GM23338 (cell line): ENCODE measurements around the gene RIOK3. TPM values are rescaled to one million over a fixed set of nuclear protein-coding genes. Genes with fewer than 3 reads are reported as not detected.

Source experiments
- ATAC-seq: fragments of 200-7000 bp; cut with Tn5 transposase; 3 replicates; pipeline ENCODE4 v1.9.1; 2020
- DNase-seq: peaks from one replicate; pipeline ENCODE4 v3.0.0-alpha.2; 2015; ENCODE audit warnings: low spot score
- H2AFZ ChIP-seq: fragments of 200-600 bp; sonication (generic); 2 replicates; pipeline ENCODE4 v1.8.0; 2016; ENCODE audit warnings: antibody characterized with exemption, mild to moderate bottlenecking, moderate library complexity
- H3F3A ChIP-seq: fragments of 200-600 bp; sonication (generic); replicated peaks from 2 replicates; pipeline ENCODE4 v1.8.0; 2017; ENCODE audit warnings: antibody characterized with exemption, mixed run types, low read depth
- H3K27ac ChIP-seq: fragments of 200-600 bp; sonication (generic); 2 replicates; pipeline ENCODE4 v1.6.1; 2016; ENCODE audit warnings: low read depth
- H3K27me3 ChIP-seq: fragments of 200-600 bp; sonication (generic); 2 replicates; pipeline ENCODE4 v1.8.0; 2016; ENCODE audit warnings: mild to moderate bottlenecking, mixed run types, moderate library complexity; ENCODE audit not compliant: insufficient read depth
- H3K36me3 ChIP-seq: fragments of 200-600 bp; sonication (generic); 2 replicates; pipeline ENCODE4 v1.8.0; 2016; ENCODE audit warnings: mild to moderate bottlenecking; ENCODE audit not compliant: insufficient read depth
- H3K4me1 ChIP-seq: fragments of 200-600 bp; sonication (generic); 2 replicates; pipeline ENCODE4 v1.8.0; 2016; ENCODE audit warnings: mild to moderate bottlenecking, moderate library complexity; ENCODE audit not compliant: insufficient read depth
- H3K4me2 ChIP-seq: fragments of 200-600 bp; sonication (generic); 2 replicates; pipeline ENCODE4 v1.7.1; 2017; ENCODE audit warnings: mixed run types
- H3K4me3 ChIP-seq: fragments of 200-600 bp; sonication (generic); 2 replicates; pipeline ENCODE4 v1.6.1; 2016; ENCODE audit warnings: mixed run types
- H3K79me2 ChIP-seq: fragments of 200-600 bp; sonication (generic); replicated peaks from 2 replicates; pipeline ENCODE4 v1.8.0; 2017; ENCODE audit warnings: mild to moderate bottlenecking; ENCODE audit not compliant: insufficient read depth
- H3K9me2 ChIP-seq: fragments of 200-600 bp; sonication (generic); 2 replicates; pipeline ENCODE4 v1.8.0; 2017; ENCODE audit not compliant: insufficient read depth
- H4K20me1 ChIP-seq: fragments of 200-600 bp; sonication (generic); replicated peaks from 2 replicates; pipeline ENCODE4 v1.8.0; 2017; ENCODE audit warnings: mild to moderate bottlenecking; ENCODE audit not compliant: insufficient read depth
- H3K27ac Mint-ChIP-seq: 2 replicates; pipeline ENCODE4 v1.8.0; 2020; ENCODE audit warnings: inconsistent platforms, mild to moderate bottlenecking, moderate library complexity, mixed read lengths
- H3K27me3 Mint-ChIP-seq: 3 replicates; pipeline ENCODE4 v1.8.0; 2022; ENCODE audit warnings: low read depth, mild to moderate bottlenecking, moderate library complexity, mixed read lengths, inconsistent platforms; ENCODE audit not compliant: insufficient read depth, poor library complexity
- H3K36me3 Mint-ChIP-seq: 3 replicates; pipeline ENCODE4 v1.8.0; 2021; ENCODE audit warnings: low read depth, mild to moderate bottlenecking, inconsistent platforms, moderate library complexity, mixed read lengths
- H3K4me1 Mint-ChIP-seq: 3 replicates; pipeline ENCODE4 v1.8.0; 2020; ENCODE audit warnings: mild to moderate bottlenecking, inconsistent platforms, mixed read lengths
- H3K4me3 Mint-ChIP-seq: 3 replicates; pipeline ENCODE4 v1.8.0; 2021; ENCODE audit warnings: moderate library complexity, mild to moderate bottlenecking, inconsistent platforms, mixed read lengths
- H3K9me3 Mint-ChIP-seq: 3 replicates; pipeline ENCODE4 v1.8.0; 2020; ENCODE audit warnings: moderate library complexity, mild to moderate bottlenecking, inconsistent platforms, mixed read lengths
- CREB1 ChIP-seq: fragments of 250-450 bp; sonication (Bioruptor Pico); IDR thresholded peaks from 2 replicates; pipeline ENCODE4 v1.5.0; 2020; ENCODE audit warnings: low read depth, mild to moderate bottlenecking, moderate library complexity
- CTCF ChIP-seq, 2 experiments: fragments of 200-600 bp in 1 of 2; sonication (generic) in 1 of 2; conservative IDR thresholded peaks; 2 replicates each; pipeline versions ENCODE4 v1.5.1 to v1.6.1; 2016 to 2017; ENCODE audit warnings: antibody characterized with exemption in 2 of 2, low read depth in 2 of 2, mild to moderate bottlenecking in 2 of 2, moderate library complexity in 1 of 2
- ETS1 ChIP-seq: IDR thresholded peaks from 2 replicates; pipeline ENCODE4 v1.6.1; 2016; ENCODE audit warnings: antibody characterized with exemption
- NANOG ChIP-seq: IDR thresholded peaks from 2 replicates; pipeline ENCODE4 v1.6.1; 2016; ENCODE audit warnings: antibody characterized with exemption, borderline replicate concordance
- POLR2AphosphoS5 ChIP-seq: IDR thresholded peaks from 2 replicates; pipeline ENCODE4 v1.6.1; 2016; ENCODE audit warnings: antibody characterized with exemption, low read depth
- ZNF114 ChIP-seq: fragments of 250-450 bp; sonication (Bioruptor Pico); IDR thresholded peaks from 2 replicates; pipeline ENCODE4 v1.5.0; 2020; ENCODE audit warnings: mild to moderate bottlenecking, moderate library complexity
- ZNF331 ChIP-seq: fragments of 250-450 bp; sonication (Bioruptor Pico); IDR thresholded peaks from 2 replicates; pipeline ENCODE4 v1.5.0; 2020; ENCODE audit warnings: low read depth, mild to moderate bottlenecking, moderate library complexity
- ZNF462 ChIP-seq: fragments of 250-450 bp; sonication (Bioruptor Pico); IDR thresholded peaks from 2 replicates; pipeline ENCODE4 v1.5.0; 2020; ENCODE audit warnings: mild to moderate bottlenecking, moderate library complexity
- polyA plus RNA-seq: library from polyadenylated mRNA; unstranded; fragments of >200 nt; fragmentation: Nextera tagmentation; extraction: Ambion mirVana; gene quantifications from 2 replicates; pipeline ENCODE4 v1.2.1, GENCODE V29; 2016
- total RNA-seq: library from RNA; depleted of rRNA; stranded (reverse); fragments of >200 nt; shearing (Covaris generic); gene quantifications from 2 replicates; pipeline ENCODE4 v1.2.3, GENCODE V29; 2014

The RIOK3 gene
- total and polyA plus RNA-seq, 2 experiments from 2014 or later = 20.8 to 22.1 TPM

GRCh38 chr18:23438046-23438377 is 15.1 kb upstream of the RIOK3 start:
- Histone ChIP-seq H3K9me2 (no peaks in the 10 kb centered on the region), H3K36me3 (no peaks in the 10 kb centered on the region), H2AFZ (peak overlapping the region; percentile 91), H3K27ac (no peak overlapping the region), H3K4me1 (no peaks in the 10 kb centered on the region; the same call in 1 of the 2 replicates), H3K4me2 (peak overlapping the region; percentile 80), H4K20me1 (no peaks in the 10 kb centered on the region), H3F3A (peaks cover 6% of the 10 kb centered on the region; the same call in 1 of the 2 replicates), H3K27me3 (no peaks in the 10 kb centered on the region), H3K4me3 (peak overlapping the region; percentile 66), H3K79me2 (no peaks in the 10 kb centered on the region; the same call in 1 of the 2 replicates)
- DNase-seq (no peak), ATAC-seq (no peak)
- no peaks in the 10 kb centered on the region for H3K4me1 Mint-ChIP-seq
- peaks cover 3% of the 10 kb centered on the region for H3K27me3 Mint-ChIP-seq
- no peaks in the 10 kb centered on the region for H3K36me3 Mint-ChIP-seq
- TF ChIP-seq ZNF114 = no peak
- no peak for TF ChIP-seq NANOG
- no peak for TF ChIP-seq CTCF (conservative IDR thresholded peaks at IDR 0.05; ENCODE audit: low read depth in 2 of 2)
- no peak for TF ChIP-seq ZNF331 (CRISPR knock-in tag)
- peak overlapping the region; percentile 97 for H3K4me3 Mint-ChIP-seq
- H3K9me3 Mint-ChIP-seq = no peaks in the 10 kb centered on the region
- no peak overlapping the region for H3K27ac Mint-ChIP-seq

GRCh38 chr18:23438608-23439366 is 14.3 kb upstream of the RIOK3 start:
- Histone ChIP-seq H3F3A (peaks cover 6% of the 10 kb centered on the region; the same call in 1 of the 2 replicates), H4K20me1 (no peaks in the 10 kb centered on the region), H3K9me2 (no peaks in the 10 kb centered on the region), H3K79me2 (no peaks in the 10 kb centered on the region; the same call in 1 of the 2 replicates), H2AFZ (peak overlapping the region; percentile 91), H3K27ac (no peak overlapping the region), H3K4me2 (no peak overlapping the region), H3K4me3 (no peak overlapping the region), H3K27me3 (no peaks in the 10 kb centered on the region), H3K36me3 (no peaks in the 10 kb centered on the region), H3K4me1 (no peaks in the 10 kb centered on the region; the same call in 1 of the 2 replicates)
- Mint-ChIP-seq H3K27me3 (peaks cover 3% of the 10 kb centered on the region), H3K9me3 (no peaks in the 10 kb centered on the region), H3K27ac (no peak overlapping the region), H3K4me1 (no peaks in the 10 kb centered on the region), H3K4me3 (no peak overlapping the region; the same call in 2 of the 3 replicates), H3K36me3 (no peaks in the 10 kb centered on the region)
- ATAC-seq (no peak), DNase-seq (no peak)
- no peak for TF ChIP-seq ZNF114
- no peak for TF ChIP-seq ZNF331 (CRISPR knock-in tag)
- no peak for TF ChIP-seq CREB1 (CRISPR knock-in tag)
- TF ChIP-seq ZNF462 (CRISPR knock-in tag) = no peak
- no peak for TF ChIP-seq POLR2AphosphoS5
- TF ChIP-seq ETS1 = no peak
- no peak for TF ChIP-seq NANOG
